ENCODE data around the gene CYB561A3. TPM values are rescaled to one million over a fixed set of nuclear protein-coding genes. Genes with fewer than 3 reads are reported as not detected.
"Not testable (repeated sequence)": the region's sequence is repeated elsewhere in the genome, so short reads cannot be mapped to it uniquely, and the experiment has no call there.

CYB561A3 gene
- total and polyA plus RNA-seq, 2 donors (not counting 1 experiment from before 2014, with no cell fraction given) = 248 to 756 TPM

- Histone ChIP-seq H3K27me3 (replicated peaks in 1 of 4; ENCODE audit: control extremely low read depth in 1 of 4, control insufficient read depth in 3 of 4, insufficient read depth in 4 of 4, low read length in 3 of 4) (no peaks in the 10 kb centered on the region), H3K4me3 (ENCODE audit: control extremely low read depth in 1 of 5, extremely low read depth in 1 of 5, insufficient read depth in 1 of 5, low read depth in 2 of 5, low read length in 4 of 5) (no peak overlapping the region), H3K27ac (ENCODE audit: low read length in 2 of 2) (no peak overlapping the region), H3K79me2 (ENCODE audit: control insufficient read depth, insufficient read depth, low read length) (no peaks in the 10 kb centered on the region), H3K36me3 (replicated peaks in 1 of 2; ENCODE audit: control extremely low read depth in 1 of 2, control insufficient read depth in 1 of 2, extremely low read depth in 1 of 2, insufficient read depth in 2 of 2, low read length in 1 of 2) (no peaks in the 10 kb centered on the region), H3K9ac (ENCODE audit: low read length) (no peak overlapping the region), H3K4me1 (ENCODE audit: control insufficient read depth in 2 of 2, insufficient read depth in 2 of 2, low read length in 2 of 2) (peaks cover 6 to 8% of the 10 kb centered on the region in 2 donors), H2AFZ (ENCODE audit: insufficient read depth, low read depth, low read length, poor library complexity, severe bottlenecking) (no peak overlapping the region), H4K20me1 (ENCODE audit: control insufficient read depth, insufficient read depth, low read length, poor library complexity, severe bottlenecking) (no peaks in the 10 kb centered on the region), H3K4me2 (replicated peaks; ENCODE audit: low read depth, low read length, poor library complexity, severe bottlenecking) (no peak overlapping the region), H3K9me3 (ENCODE audit: control extremely low read depth in 1 of 3, control insufficient read depth in 2 of 3, insufficient read depth in 1 of 3, low read length in 2 of 3) (no peaks in the 10 kb centered on the region)
- CTCF ChIA-PET = interaction anchor here (0.6 to 9.4 kb wide), 25 partner anchors 9 to 698 kb away, joined by 3 to 649 read pairs (median 12); partner anchors contain the start of genes CPSF7, CYB561A3, DDB1 and SDHAF2
- intact Hi-C loops (cut with micrococcal nuclease) = loop anchor here (1.0 to 10.0 kb wide), 4 partner anchors 27 to 553 kb away; no protein-coding TSS in a partner anchor
- Mint-ChIP-seq H3K27me3 (no peaks in the 10 kb centered on the region), H3K4me3 (no peak overlapping the region), H3K9me3 (ENCODE audit: insufficient read depth) (no peaks in the 10 kb centered on the region), H3K27ac (no peak overlapping the region), H3K4me1 (peaks cover 8% of the 10 kb centered on the region)
- POLR2A ChIA-PET = interaction anchor here (0.7 to 4.0 kb wide), 4 partner anchors 22 to 49 kb away, joined by 3 to 30 read pairs (median 3); partner anchors contain the start of genes CYB561A3 and TMEM138
- ATAC-seq (ENCODE audit: low read depth) (no peak), DNase-seq (no peak)
- TF ChIP-seq CTCF (IDR thresholded peaks at IDR 0.05) (no peak), EZH2 (IDR thresholded peaks at IDR 0.05; ENCODE audit: borderline replicate concordance, insufficient read depth, low read depth, low read length, poor library complexity, severe bottlenecking) (no peak)
- 94% methylated on average over 13 of the region's 15 CpGs for WGBS (ENCODE audit: insufficient coverage)
Measured at GRCh38 chr11:61384271-61385242, 22.9 kb upstream of the CYB561A3 start.

DNA sequence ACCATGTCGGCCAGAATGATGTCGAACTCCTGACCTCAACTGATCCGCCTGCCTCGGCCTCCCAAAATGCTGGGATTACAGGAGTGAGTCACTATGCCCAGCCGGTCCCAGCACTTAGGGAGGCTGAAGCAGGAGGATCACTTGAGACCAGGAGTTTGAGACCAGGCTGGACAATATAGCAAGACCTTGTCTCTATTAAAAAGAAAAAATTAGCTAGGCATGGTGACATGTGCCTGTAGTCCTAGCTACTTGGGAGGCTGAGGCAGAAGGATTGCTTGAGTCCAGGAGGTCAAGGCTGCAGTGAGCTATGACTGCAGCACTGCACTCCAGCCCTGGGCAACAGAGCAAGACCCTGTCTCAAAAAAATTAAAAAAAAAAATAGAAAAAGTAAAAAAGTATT is 22.2 kb upstream of the CYB561A3 start:
- not testable (repeated sequence) for ATAC-seq (ENCODE audit: low read depth); H3K9me3 ChIP-seq (ENCODE audit: control extremely low read depth in 1 of 3, control insufficient read depth in 2 of 3, insufficient read depth in 1 of 3, low read length in 2 of 3); H3K4me3 ChIP-seq (ENCODE audit: control extremely low read depth in 1 of 5, extremely low read depth in 1 of 5, insufficient read depth in 1 of 5, low read depth in 2 of 5, low read length in 4 of 5); DNase-seq; H3K79me2 ChIP-seq (ENCODE audit: control insufficient read depth, insufficient read depth, low read length); H3K27me3 ChIP-seq (replicated peaks in 1 of 4; ENCODE audit: control extremely low read depth in 1 of 4, control insufficient read depth in 3 of 4, insufficient read depth in 4 of 4, low read length in 3 of 4); H3K4me1 ChIP-seq (ENCODE audit: control insufficient read depth in 2 of 2, insufficient read depth in 2 of 2, low read length in 2 of 2); H3K4me2 ChIP-seq (replicated peaks; ENCODE audit: low read depth, low read length, poor library complexity, severe bottlenecking); H3K27ac ChIP-seq (ENCODE audit: low read length in 2 of 2); H4K20me1 ChIP-seq (ENCODE audit: control insufficient read depth, insufficient read depth, low read length, poor library complexity, severe bottlenecking); H3K9me3 Mint-ChIP-seq (ENCODE audit: insufficient read depth); H3K4me3 Mint-ChIP-seq; H2AFZ ChIP-seq (ENCODE audit: insufficient read depth, low read depth, low read length, poor library complexity, severe bottlenecking); H3K27me3 Mint-ChIP-seq; H3K4me1 Mint-ChIP-seq; H3K27ac Mint-ChIP-seq; H3K9ac ChIP-seq (ENCODE audit: low read length); H3K36me3 ChIP-seq (replicated peaks in 1 of 2; ENCODE audit: control extremely low read depth in 1 of 2, control insufficient read depth in 1 of 2, extremely low read depth in 1 of 2, insufficient read depth in 2 of 2, low read length in 1 of 2)
- intact Hi-C loops (cut with micrococcal nuclease) = loop anchor here (10.0 kb wide), 1 partner anchor 129 kb away; no protein-coding TSS in a partner anchor
- CTCF ChIA-PET = interaction anchor here (1.2 to 9.4 kb wide), 10 partner anchors 9 to 57 kb away, joined by 4 to 649 read pairs (median 25); partner anchors contain the start of genes CYB561A3, DDB1, TKFC and TMEM138
- POLR2A ChIA-PET = interaction anchor here (0.7 to 4.0 kb wide), 3 partner anchors 22 to 50 kb away, joined by 3 to 30 read pairs (median 3); partner anchors contain the start of gene TMEM138
- 95% methylated on average over 5 of the region's 5 CpGs for WGBS (ENCODE audit: insufficient coverage)

All from B cell (primary cell).